PFSK-1 (cell line): ENCODE data around the gene HOMER2.

Source experiments
- FOXP2 ChIP-seq: optimal IDR thresholded peaks from 2 replicates; pipeline ENCODE3; 2011; ENCODE audit warnings: borderline replicate concordance, control low read depth, inconsistent platforms; ENCODE audit not compliant: insufficient read depth; ENCODE audit errors: extremely low read length, extremely low read depth
- POLR2AphosphoS5 ChIP-seq: IDR thresholded peaks from 2 replicates; pipeline ENCODE4 v1.6.1; 2012; ENCODE audit warnings: low read depth, mild to moderate bottlenecking, control low read depth, low read length, moderate library complexity
- REST ChIP-seq, 2 experiments: IDR thresholded peaks; 2 replicates each; pipeline versions ENCODE4 v1.6.1 to v1.8.0; 2011 to 2012; ENCODE audit warnings: low read depth in 2 of 2, low read length in 2 of 2, control low read depth in 1 of 2, inconsistent platforms in 1 of 2, mild to moderate bottlenecking in 1 of 2, moderate library complexity in 1 of 2; ENCODE audit not compliant: insufficient read depth in 1 of 2
- SIN3A ChIP-seq: IDR thresholded peaks from 2 replicates; pipeline ENCODE4 v1.6.1; 2012; ENCODE audit warnings: mild to moderate bottlenecking, low read length, moderate library complexity, borderline replicate concordance; ENCODE audit not compliant: insufficient read depth
- TAF1 ChIP-seq: IDR thresholded peaks from 2 replicates; pipeline ENCODE4 v1.6.1; 2012; ENCODE audit warnings: low read length, control low read depth, borderline replicate concordance; ENCODE audit not compliant: insufficient read depth

The HOMER2 gene

DNA sequence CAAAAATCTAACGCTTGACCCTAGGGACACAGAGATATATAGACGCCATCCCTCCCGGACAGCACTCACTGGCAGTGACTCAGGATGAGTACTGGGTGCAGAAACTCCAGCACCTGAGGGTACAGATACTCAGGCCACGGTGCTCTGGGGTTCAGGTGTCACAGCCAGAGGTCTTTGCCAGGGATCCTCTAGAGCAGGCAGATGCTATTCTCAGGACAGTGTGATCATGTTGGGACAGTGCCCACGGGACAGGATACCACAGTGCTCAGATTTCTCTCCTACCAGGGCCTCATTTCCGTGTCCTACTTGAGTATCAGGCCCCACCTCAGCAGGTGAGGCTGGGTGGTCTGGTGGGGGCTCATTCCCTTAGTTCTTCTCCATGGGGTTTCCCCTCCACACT, 34.4 kb downstream of the HOMER2 start:
- no peak for TF ChIP-seq SIN3A
- no peak for TF ChIP-seq TAF1
- no peak for TF ChIP-seq REST (IDR thresholded peaks at IDR 0.05; ENCODE audit: insufficient read depth in 1 of 2, low read depth in 2 of 2, low read length in 2 of 2)
- no peak for TF ChIP-seq POLR2AphosphoS5
- TF ChIP-seq FOXP2: no peak

- TF ChIP-seq SIN3A: no peak
Observed at GRCh38 chr15:82917249-82917648, 35.3 kb downstream of the HOMER2 start.

DNA sequence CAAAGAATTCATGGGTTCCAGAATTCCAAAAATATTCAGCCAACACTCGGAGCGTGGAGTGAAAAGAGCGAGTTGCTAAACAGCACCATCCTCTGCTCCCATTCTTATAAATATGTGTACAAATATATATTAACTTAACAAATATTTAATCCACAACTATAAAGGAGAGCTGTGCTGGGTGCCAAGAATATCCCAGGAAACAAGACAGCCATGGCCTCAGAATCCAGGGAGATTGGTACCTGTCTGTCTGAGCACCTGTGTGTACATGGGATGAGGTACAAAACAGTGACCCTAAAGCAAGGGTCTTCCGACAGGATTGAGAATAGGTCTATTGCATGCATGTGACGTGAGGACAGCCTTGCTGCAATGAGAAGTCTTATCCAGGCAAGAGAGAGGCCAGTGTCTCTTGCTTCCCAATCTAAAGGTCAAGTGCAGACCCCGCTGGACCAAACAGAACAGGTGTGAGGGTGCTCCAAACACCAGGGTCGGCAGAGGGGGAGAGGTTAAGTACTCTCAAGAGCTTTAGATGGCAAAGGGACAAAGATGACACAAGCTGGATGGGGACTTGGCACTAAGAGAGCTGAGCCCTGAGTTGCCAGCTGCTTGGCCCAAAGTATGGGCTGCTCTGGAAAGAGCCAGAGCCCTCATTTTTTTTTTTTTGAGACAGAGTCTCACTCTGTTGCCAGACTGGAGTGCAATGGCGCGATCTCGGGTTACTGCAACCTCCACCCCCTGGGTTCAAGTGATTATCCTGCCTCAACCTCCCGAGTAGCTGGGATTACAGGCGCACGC, 36.2 kb downstream of the HOMER2 start:
- no peak for TF ChIP-seq TAF1
- no peak for TF ChIP-seq FOXP2
- TF ChIP-seq POLR2AphosphoS5: no peak
- TF ChIP-seq SIN3A: no peak
- no peak for TF ChIP-seq REST (IDR thresholded peaks at IDR 0.05; ENCODE audit: insufficient read depth in 1 of 2, low read depth in 2 of 2, low read length in 2 of 2)

DNA sequence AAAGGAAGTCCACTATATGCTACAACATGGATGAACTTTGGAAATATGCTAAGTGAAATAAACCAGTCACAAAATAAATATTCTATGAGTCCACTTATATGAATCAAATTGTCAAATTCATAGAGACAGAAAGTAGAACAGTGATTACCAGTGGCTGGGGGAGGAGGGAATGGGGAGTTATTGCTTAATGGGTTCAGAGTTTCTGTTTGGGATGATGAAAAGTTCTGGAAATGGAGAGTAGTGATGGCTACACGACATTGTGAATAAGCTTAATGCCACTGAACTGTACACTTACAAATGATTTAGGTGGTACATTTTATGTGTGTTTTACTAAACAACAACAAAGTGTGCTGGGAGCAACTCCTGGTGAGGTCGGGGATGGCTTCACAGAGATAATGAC, 38.1 kb downstream of the HOMER2 start:
- TF ChIP-seq FOXP2 (no peak), REST (IDR thresholded peaks at IDR 0.05; ENCODE audit: insufficient read depth in 1 of 2, low read depth in 2 of 2, low read length in 2 of 2) (no peak), TAF1 (no peak)

GRCh38 chr15:82911458-82911857, 41.1 kb downstream of the HOMER2 start:
- TF ChIP-seq TAF1: no peak
- TF ChIP-seq FOXP2: no peak
- no peak for TF ChIP-seq SIN3A
- no peak for TF ChIP-seq REST (IDR thresholded peaks at IDR 0.05; ENCODE audit: insufficient read depth in 1 of 2, low read depth in 2 of 2, low read length in 2 of 2)
- TF ChIP-seq POLR2AphosphoS5: no peak
